C4-2B (cell line): Measurements from ENCODE around the gene BORCS6.

ENCODE experiments used
- CTCF ChIP-seq: fragments of 450-650 bp; conservative IDR thresholded peaks from 2 replicates; pipeline ENCODE4 v1.5.1; 2017; ENCODE audit warnings: mild to moderate bottlenecking
- ZFX ChIP-seq: fragments of 450-650 bp; IDR thresholded peaks from 2 replicates; pipeline ENCODE4 v1.6.1; 2017

GRCh38 chr17:8160224-8160577 is 29.8 kb downstream of the BORCS6 start:
- no peak for TF ChIP-seq CTCF
- TF ChIP-seq ZFX: no peak
